GM23338 (cell line): ENCODE results near the gene PCDHGA6. TPM values are rescaled to one million over a fixed set of nuclear protein-coding genes. Genes with fewer than 3 reads are reported as not detected.
"Not testable (repeated sequence)": the region's sequence is repeated elsewhere in the genome, so short reads cannot be mapped to it uniquely, and the experiment has no call there.

ENCODE experiments used
- ATAC-seq: fragments of 200-7000 bp; cut with Tn5 transposase; 3 replicates; pipeline ENCODE4 v1.9.1; 2020
- DNase-seq: peaks from one replicate; pipeline ENCODE4 v3.0.0-alpha.2; 2015; ENCODE audit warnings: low spot score
- H2AFZ ChIP-seq: fragments of 200-600 bp; sonication (generic); 2 replicates; pipeline ENCODE4 v1.8.0; 2016; ENCODE audit warnings: antibody characterized with exemption, mild to moderate bottlenecking, moderate library complexity
- H3F3A ChIP-seq: fragments of 200-600 bp; sonication (generic); replicated peaks from 2 replicates; pipeline ENCODE4 v1.8.0; 2017; ENCODE audit warnings: antibody characterized with exemption, mixed run types, low read depth
- H3K27ac ChIP-seq: fragments of 200-600 bp; sonication (generic); 2 replicates; pipeline ENCODE4 v1.6.1; 2016; ENCODE audit warnings: low read depth
- H3K27me3 ChIP-seq: fragments of 200-600 bp; sonication (generic); 2 replicates; pipeline ENCODE4 v1.8.0; 2016; ENCODE audit warnings: mild to moderate bottlenecking, mixed run types, moderate library complexity; ENCODE audit not compliant: insufficient read depth
- H3K36me3 ChIP-seq: fragments of 200-600 bp; sonication (generic); 2 replicates; pipeline ENCODE4 v1.8.0; 2016; ENCODE audit warnings: mild to moderate bottlenecking; ENCODE audit not compliant: insufficient read depth
- H3K4me1 ChIP-seq: fragments of 200-600 bp; sonication (generic); 2 replicates; pipeline ENCODE4 v1.8.0; 2016; ENCODE audit warnings: mild to moderate bottlenecking, moderate library complexity; ENCODE audit not compliant: insufficient read depth
- H3K4me2 ChIP-seq: fragments of 200-600 bp; sonication (generic); 2 replicates; pipeline ENCODE4 v1.7.1; 2017; ENCODE audit warnings: mixed run types
- H3K4me3 ChIP-seq: fragments of 200-600 bp; sonication (generic); 2 replicates; pipeline ENCODE4 v1.6.1; 2016; ENCODE audit warnings: mixed run types
- H3K79me2 ChIP-seq: fragments of 200-600 bp; sonication (generic); replicated peaks from 2 replicates; pipeline ENCODE4 v1.8.0; 2017; ENCODE audit warnings: mild to moderate bottlenecking; ENCODE audit not compliant: insufficient read depth
- H3K9me2 ChIP-seq: fragments of 200-600 bp; sonication (generic); 2 replicates; pipeline ENCODE4 v1.8.0; 2017; ENCODE audit not compliant: insufficient read depth
- H4K20me1 ChIP-seq: fragments of 200-600 bp; sonication (generic); replicated peaks from 2 replicates; pipeline ENCODE4 v1.8.0; 2017; ENCODE audit warnings: mild to moderate bottlenecking; ENCODE audit not compliant: insufficient read depth
- H3K27ac Mint-ChIP-seq: 2 replicates; pipeline ENCODE4 v1.8.0; 2020; ENCODE audit warnings: inconsistent platforms, mild to moderate bottlenecking, moderate library complexity, mixed read lengths
- H3K27me3 Mint-ChIP-seq: 3 replicates; pipeline ENCODE4 v1.8.0; 2022; ENCODE audit warnings: low read depth, mild to moderate bottlenecking, moderate library complexity, mixed read lengths, inconsistent platforms; ENCODE audit not compliant: insufficient read depth, poor library complexity
- H3K36me3 Mint-ChIP-seq: 3 replicates; pipeline ENCODE4 v1.8.0; 2021; ENCODE audit warnings: low read depth, mild to moderate bottlenecking, inconsistent platforms, moderate library complexity, mixed read lengths
- H3K4me1 Mint-ChIP-seq: 3 replicates; pipeline ENCODE4 v1.8.0; 2020; ENCODE audit warnings: mild to moderate bottlenecking, inconsistent platforms, mixed read lengths
- H3K4me3 Mint-ChIP-seq: 3 replicates; pipeline ENCODE4 v1.8.0; 2021; ENCODE audit warnings: moderate library complexity, mild to moderate bottlenecking, inconsistent platforms, mixed read lengths
- H3K9me3 Mint-ChIP-seq: 3 replicates; pipeline ENCODE4 v1.8.0; 2020; ENCODE audit warnings: moderate library complexity, mild to moderate bottlenecking, inconsistent platforms, mixed read lengths
- CTCF ChIP-seq, 2 experiments: fragments of 200-600 bp in 1 of 2; sonication (generic) in 1 of 2; conservative IDR thresholded peaks; 2 replicates each; pipeline versions ENCODE4 v1.5.1 to v1.6.1; 2016 to 2017; ENCODE audit warnings: antibody characterized with exemption in 2 of 2, low read depth in 2 of 2, mild to moderate bottlenecking in 2 of 2, moderate library complexity in 1 of 2
- EZH2 ChIP-seq: fragments of 200-600 bp; sonication (generic); IDR thresholded peaks from one replicate; pipeline ENCODE4 v1.8.0; 2017; ENCODE audit warnings: antibody characterized with exemption, mild to moderate bottlenecking, low read depth; ENCODE audit not compliant: unreplicated experiment
- JUNB ChIP-seq: IDR thresholded peaks from one replicate; pipeline ENCODE4 v1.6.1; 2016; ENCODE audit warnings: antibody characterized with exemption; ENCODE audit not compliant: unreplicated experiment
- NANOG ChIP-seq: IDR thresholded peaks from 2 replicates; pipeline ENCODE4 v1.6.1; 2016; ENCODE audit warnings: antibody characterized with exemption, borderline replicate concordance
- POLR2AphosphoS5 ChIP-seq: IDR thresholded peaks from 2 replicates; pipeline ENCODE4 v1.6.1; 2016; ENCODE audit warnings: antibody characterized with exemption, low read depth
- ZNF114 ChIP-seq: fragments of 250-450 bp; sonication (Bioruptor Pico); IDR thresholded peaks from 2 replicates; pipeline ENCODE4 v1.5.0; 2020; ENCODE audit warnings: mild to moderate bottlenecking, moderate library complexity
- polyA plus RNA-seq: library from polyadenylated mRNA; unstranded; fragments of >200 nt; fragmentation: Nextera tagmentation; extraction: Ambion mirVana; gene quantifications from 2 replicates; pipeline ENCODE4 v1.2.1, GENCODE V29; 2016
- total RNA-seq: library from RNA; depleted of rRNA; stranded (reverse); fragments of >200 nt; shearing (Covaris generic); gene quantifications from 2 replicates; pipeline ENCODE4 v1.2.3, GENCODE V29; 2014

PCDHGA6 gene
- total and polyA plus RNA-seq, 2 experiments from 2014 or later, result 0.99 to 4.8 TPM

GRCh38 chr5:141330299-141331080, 43.2 kb upstream of the PCDHGA6 start, which contains the start of gene PCDHGA1:
Gene PCDHGA1, plus strand, starts transcription at chr5:141330514.
- no peak within 1 kb of the TSS for H3K27ac Mint-ChIP-seq
- Histone ChIP-seq H4K20me1 (no peaks in the 10 kb centered on the region), H3K79me2 (no peaks in the 10 kb centered on the region), H3K4me3 (no peak within 1 kb of the TSS), H3K9me2 (0 out of 2 replicates have a peak, but pooled peaks cover 6% of the 10 kb centered on the region), H3K27me3 (no peaks in the 10 kb centered on the region), H2AFZ (no peak within 1 kb of the TSS), H3K27ac (no peak within 1 kb of the TSS), H3F3A (no peaks in the 10 kb centered on the region), H3K4me2 (no peak within 1 kb of the TSS), H3K4me1 (no peaks in the 10 kb centered on the region), H3K36me3 (no peaks in the 10 kb centered on the region)
- H3K9me3 Mint-ChIP-seq, result peaks cover 78% of the 10 kb centered on the region
- no peak within 1 kb of the TSS for H3K4me3 Mint-ChIP-seq
- H3K4me1 Mint-ChIP-seq, result peaks cover 2% of the 10 kb centered on the region
- TF ChIP-seq CTCF (conservative IDR thresholded peaks at IDR 0.05; ENCODE audit: low read depth in 2 of 2), result peak; percentile 42 to 49
- TF ChIP-seq EZH2, result no peak
- peaks cover 4% of the 10 kb centered on the region for H3K27me3 Mint-ChIP-seq
- peak; percentile 63 for DNase-seq
- ATAC-seq, result peak; percentile 38; the same call in 2 of the 3 replicates
- H3K36me3 Mint-ChIP-seq, result peaks cover 40% of the 10 kb centered on the region

GRCh38 chr5:141332571-141332970, 41.1 kb upstream of the PCDHGA6 start:
- not testable (repeated sequence) for DNase-seq, H3K4me1 ChIP-seq, ATAC-seq, H3F3A ChIP-seq, H3K27ac Mint-ChIP-seq, H2AFZ ChIP-seq, H3K4me3 Mint-ChIP-seq, H3K4me3 ChIP-seq, H3K27me3 Mint-ChIP-seq, H3K36me3 ChIP-seq, H3K4me1 Mint-ChIP-seq, H3K27ac ChIP-seq, H3K9me2 ChIP-seq, H4K20me1 ChIP-seq, H3K27me3 ChIP-seq, H3K4me2 ChIP-seq, H3K79me2 ChIP-seq
- peaks cover 70% of the 10 kb centered on the region for H3K9me3 Mint-ChIP-seq
- peaks cover 30% of the 10 kb centered on the region for H3K36me3 Mint-ChIP-seq

- H3K4me1 Mint-ChIP-seq, result no peaks in the 10 kb centered on the region; the same call in 2 of the 3 replicates
- H3K27me3 Mint-ChIP-seq, result no peaks in the 10 kb centered on the region
- H3K4me2 ChIP-seq, result no peak within 1 kb of the TSS
- H3K36me3 ChIP-seq, result no peaks in the 10 kb centered on the region
- peak; percentile 40; the same call in 2 of the 3 replicates for ATAC-seq
- no peak within 1 kb of the TSS for H3K4me3 Mint-ChIP-seq
- no peaks in the 10 kb centered on the region for H4K20me1 ChIP-seq
- no peaks in the 10 kb centered on the region for H3F3A ChIP-seq
- H3K4me3 ChIP-seq, result no peak within 1 kb of the TSS
- H3K4me1 ChIP-seq, result no peaks in the 10 kb centered on the region
- H3K27me3 ChIP-seq, result no peaks in the 10 kb centered on the region
- no peak within 1 kb of the TSS for H3K27ac Mint-ChIP-seq
- no peaks in the 10 kb centered on the region for H3K79me2 ChIP-seq
- peaks cover 19% of the 10 kb centered on the region for H3K36me3 Mint-ChIP-seq
- no peaks in the 10 kb centered on the region for H3K9me2 ChIP-seq
- peaks cover 68% of the 10 kb centered on the region for H3K9me3 Mint-ChIP-seq
- H2AFZ ChIP-seq, result 0 out of 2 replicates have a peak within 1 kb of the TSS, but pooled peaks have one; percentile 81
- DNase-seq, result peak; percentile 81
- no peak within 1 kb of the TSS for H3K27ac ChIP-seq
- TF ChIP-seq ZNF114 (CRISPR knock-in tag), result no peak
- TF ChIP-seq CTCF (conservative IDR thresholded peaks at IDR 0.05; ENCODE audit: low read depth in 2 of 2), result peak; percentile 63 to 70
- TF ChIP-seq POLR2AphosphoS5, result no peak
- no peak for TF ChIP-seq EZH2
- no peak for TF ChIP-seq NANOG
- TF ChIP-seq JUNB, result no peak
Observed at GRCh38 chr5:141338538-141339306, 35.0 kb upstream of the PCDHGA6 start, which contains the start of gene PCDHGA2. Gene PCDHGA2, plus strand, starts transcription at chr5:141338760.
